IPS-NIHi11 (cell line): ENCODE results near the gene RGS13.

ENCODE experiments used
- DNase-seq: peaks from one replicate; pipeline ENCODE4 v3.0.0; 2012; ENCODE audit warnings: mixed read lengths, low spot score

RGS13 gene

GRCh38 chr1:192635939-192636338, at the start of gene RGS13:
TSS of gene RGS13 (plus strand) at chr1:192636147. CDS start at chr1:192644335, 8,188 bp downstream.
- DNase-seq: no peak

GRCh38 chr1:192587386-192588266, 48.3 kb upstream of the RGS13 start:
- DNase-seq: no peak

- no peak for DNase-seq
Observed at GRCh38 chr1:192588546-192588945, 47.4 kb upstream of the RGS13 start.

GRCh38 chr1:192589813-192590212, 46.1 kb upstream of the RGS13 start:
- no peak for DNase-seq

GRCh38 chr1:192592517-192592916, 43.4 kb upstream of the RGS13 start:
- no peak for DNase-seq

- DNase-seq: no peak
Observed at GRCh38 chr1:192592981-192593708, 42.8 kb upstream of the RGS13 start.

- no peak for DNase-seq
Observed at GRCh38 chr1:192595299-192595698, 40.6 kb upstream of the RGS13 start.

- no peak for DNase-seq
Observed at GRCh38 chr1:192598589-192598988, 37.4 kb upstream of the RGS13 start.

GRCh38 chr1:192600275-192600674, 35.7 kb upstream of the RGS13 start:
- no peak for DNase-seq

- no peak for DNase-seq
Observed at GRCh38 chr1:192601143-192601542, 34.8 kb upstream of the RGS13 start.

- no peak for DNase-seq
Observed at GRCh38 chr1:192601567-192601966, 34.4 kb upstream of the RGS13 start.

GRCh38 chr1:192602757-192603156, 33.2 kb upstream of the RGS13 start:
- DNase-seq: no peak

GRCh38 chr1:192603218-192603787, 32.6 kb upstream of the RGS13 start:
- DNase-seq: no peak

- DNase-seq: no peak
Observed at GRCh38 chr1:192604979-192605620, 30.8 kb upstream of the RGS13 start.

- no peak for DNase-seq
Observed at GRCh38 chr1:192608671-192609070, 27.3 kb upstream of the RGS13 start.

- DNase-seq: no peak
Observed at GRCh38 chr1:192609110-192610079, 26.6 kb upstream of the RGS13 start.

GRCh38 chr1:192610112-192610889, 25.6 kb upstream of the RGS13 start:
- no peak for DNase-seq

GRCh38 chr1:192615055-192615454, 20.9 kb upstream of the RGS13 start:
- no peak for DNase-seq

GRCh38 chr1:192620071-192620635, 15.8 kb upstream of the RGS13 start:
- DNase-seq: no peak
